ENCODE measurements around the gene PTPN5.

Gene PTPN5

GRCh38 chr11:18736590-18737148, 54.9 kb downstream of the PTPN5 start:
- no peak for DNase-seq

DNA sequence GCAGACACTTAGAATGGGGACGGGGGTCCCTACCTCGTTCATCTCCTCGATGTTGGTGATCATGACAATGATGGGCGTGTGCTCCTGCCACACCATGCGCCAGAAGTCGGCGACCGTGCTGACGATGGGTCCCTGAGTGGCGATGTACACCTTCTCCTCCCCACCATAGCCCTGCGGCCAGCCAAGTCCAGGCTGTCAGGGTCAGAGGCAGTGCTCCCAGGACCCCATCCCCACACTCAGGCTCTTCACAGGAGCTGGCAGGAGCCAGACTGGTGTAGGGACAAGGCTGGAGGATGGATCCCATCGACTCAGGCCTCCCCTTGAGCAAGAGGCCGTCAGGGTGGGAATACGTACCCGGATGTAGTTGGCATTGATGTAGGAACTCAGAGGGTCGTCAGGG, 58.4 kb downstream of the PTPN5 start:
- no peak for DNase-seq

DNA sequence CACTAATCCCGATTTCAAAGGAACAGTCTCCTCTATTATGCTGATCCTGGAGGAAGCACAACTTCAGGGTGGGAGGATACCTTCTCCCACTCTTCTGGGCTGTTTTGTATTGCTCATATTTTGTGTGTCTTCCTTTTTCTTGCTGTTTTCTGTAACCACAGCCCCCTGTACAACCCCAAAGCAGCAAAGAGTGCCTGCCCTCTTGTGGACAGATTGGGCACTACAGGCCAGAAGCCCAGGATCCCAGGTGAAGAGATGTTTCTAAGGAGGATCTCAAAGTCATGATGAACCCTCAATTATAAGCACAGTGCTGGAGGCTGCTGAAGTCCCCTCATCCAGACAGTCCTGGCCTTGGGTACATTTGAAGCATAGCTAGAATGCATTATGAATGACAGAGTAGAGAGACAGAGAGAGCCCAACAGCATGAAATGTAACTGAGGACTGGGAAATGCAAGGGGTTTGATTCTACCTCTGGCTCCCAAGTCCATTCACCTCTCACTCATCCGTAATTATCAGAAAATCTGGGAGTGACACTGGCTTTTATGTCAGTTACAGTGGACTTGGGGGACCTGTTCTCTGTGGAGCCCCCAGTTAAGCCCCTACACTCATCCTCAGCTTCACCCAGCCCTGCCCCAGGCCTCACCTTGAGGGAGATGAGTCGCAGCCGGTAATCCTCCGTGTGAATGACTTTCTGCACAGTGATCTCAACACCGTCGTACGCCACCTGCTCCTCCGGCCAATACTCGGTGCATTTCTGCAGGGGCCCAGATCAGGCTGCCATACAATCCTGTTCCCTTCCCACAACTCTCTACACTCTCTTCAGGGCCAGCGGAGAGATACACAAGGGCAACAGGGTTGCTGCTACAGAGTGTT, 59.4 kb downstream of the PTPN5 start:
- DNase-seq: no peak

- no peak for DNase-seq
Measured at GRCh38 chr11:18731441-18731840, 60.2 kb downstream of the PTPN5 start.

DNA sequence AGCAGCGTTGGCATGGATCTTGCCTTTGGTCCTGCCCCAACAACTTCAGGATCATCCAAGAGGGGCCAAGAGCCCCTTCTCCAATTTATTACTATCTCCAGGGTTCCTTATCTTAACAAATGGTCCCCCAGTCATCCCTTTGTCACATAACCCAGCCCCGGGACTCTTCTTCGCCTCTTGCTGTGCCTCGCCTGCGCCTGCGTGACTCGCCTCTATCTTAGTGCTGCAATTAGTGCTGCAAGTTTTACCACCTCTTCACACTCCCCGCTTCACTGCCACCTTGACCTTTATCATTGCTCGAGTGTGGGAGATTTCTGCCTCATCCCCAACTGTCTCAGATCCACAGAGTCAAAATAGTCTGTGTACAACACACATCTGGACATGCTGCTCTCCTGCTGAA, 61.6 kb downstream of the PTPN5 start:
- DNase-seq: no peak

DNA sequence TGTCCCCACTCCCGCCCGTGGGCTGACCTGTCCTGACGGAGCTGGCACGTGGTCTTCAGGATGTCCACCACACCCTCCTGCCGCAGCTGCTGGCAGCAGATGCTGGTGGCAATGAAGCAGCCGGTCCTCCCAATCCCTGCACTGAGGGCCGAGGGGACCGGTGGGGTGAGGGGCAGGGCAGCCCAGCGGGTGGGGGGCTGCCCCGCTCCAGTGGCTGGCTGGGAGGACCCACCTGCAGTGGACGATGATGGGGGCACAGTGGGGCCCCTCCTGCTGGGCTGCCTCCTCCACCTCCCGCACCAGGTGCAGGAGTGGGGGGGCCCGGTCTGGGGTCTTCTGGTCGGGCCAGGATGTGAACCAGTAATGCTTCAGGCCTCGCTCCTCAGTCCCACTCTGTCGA, 62.2 kb downstream of the PTPN5 start:
- DNase-seq: no peak

GRCh38 chr11:18728658-18729057, 62.9 kb downstream of the PTPN5 start:
- DNase-seq: no peak

DNA sequence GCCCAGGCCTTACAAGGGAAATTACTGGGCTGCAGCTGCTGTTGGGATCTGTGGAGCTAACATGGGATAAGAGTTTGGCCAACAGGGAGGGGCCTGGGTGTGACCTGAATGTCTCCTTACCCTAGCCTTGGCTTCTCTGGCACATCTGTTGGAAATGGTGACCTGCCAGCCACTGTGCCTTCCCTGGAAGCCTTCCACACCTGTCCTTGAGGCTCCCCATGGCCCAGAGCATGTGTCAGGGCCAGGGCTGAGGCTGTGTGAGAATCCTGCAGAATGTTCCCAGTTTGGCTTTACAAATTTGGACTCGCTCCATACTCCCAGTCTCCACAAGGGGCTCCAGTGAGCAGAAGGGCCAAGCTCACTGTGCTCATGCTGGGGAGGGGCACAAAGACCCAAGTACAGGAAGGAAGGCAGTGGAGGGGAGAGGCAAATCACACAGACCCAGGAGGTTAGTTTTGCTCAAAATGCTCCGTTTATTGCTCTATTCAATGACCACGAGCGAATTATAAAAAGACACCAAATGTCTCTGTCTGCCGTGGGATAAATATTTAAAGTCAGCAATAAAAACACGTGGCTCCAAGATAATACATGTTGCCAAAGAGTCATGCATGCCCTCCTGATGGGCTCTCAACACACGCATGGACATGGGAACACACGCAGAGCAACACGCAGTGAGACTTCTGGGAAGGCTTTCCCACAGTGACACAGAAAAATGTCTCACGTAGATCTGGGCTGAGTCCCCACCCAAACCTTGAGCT, 63.9 kb downstream of the PTPN5 start:
- no peak for DNase-seq

GRCh38 chr11:18726040-18726439, 65.6 kb downstream of the PTPN5 start, which contains the start of gene IGSF22:
IGSF22 (minus strand) TSS chr11:18726188; CDS start chr11:18724236, 1,952 bp downstream.
- no peak for DNase-seq

- peak; percentile 33 for DNase-seq
Measured at GRCh38 chr11:18723991-18724390, 67.6 kb downstream of the PTPN5 start.

GRCh38 chr11:18722293-18722637, 69.3 kb downstream of the PTPN5 start:
- DNase-seq: no peak

GRCh38 chr11:18721561-18722292, 69.9 kb downstream of the PTPN5 start:
- peak; percentile 30 for DNase-seq

DNA sequence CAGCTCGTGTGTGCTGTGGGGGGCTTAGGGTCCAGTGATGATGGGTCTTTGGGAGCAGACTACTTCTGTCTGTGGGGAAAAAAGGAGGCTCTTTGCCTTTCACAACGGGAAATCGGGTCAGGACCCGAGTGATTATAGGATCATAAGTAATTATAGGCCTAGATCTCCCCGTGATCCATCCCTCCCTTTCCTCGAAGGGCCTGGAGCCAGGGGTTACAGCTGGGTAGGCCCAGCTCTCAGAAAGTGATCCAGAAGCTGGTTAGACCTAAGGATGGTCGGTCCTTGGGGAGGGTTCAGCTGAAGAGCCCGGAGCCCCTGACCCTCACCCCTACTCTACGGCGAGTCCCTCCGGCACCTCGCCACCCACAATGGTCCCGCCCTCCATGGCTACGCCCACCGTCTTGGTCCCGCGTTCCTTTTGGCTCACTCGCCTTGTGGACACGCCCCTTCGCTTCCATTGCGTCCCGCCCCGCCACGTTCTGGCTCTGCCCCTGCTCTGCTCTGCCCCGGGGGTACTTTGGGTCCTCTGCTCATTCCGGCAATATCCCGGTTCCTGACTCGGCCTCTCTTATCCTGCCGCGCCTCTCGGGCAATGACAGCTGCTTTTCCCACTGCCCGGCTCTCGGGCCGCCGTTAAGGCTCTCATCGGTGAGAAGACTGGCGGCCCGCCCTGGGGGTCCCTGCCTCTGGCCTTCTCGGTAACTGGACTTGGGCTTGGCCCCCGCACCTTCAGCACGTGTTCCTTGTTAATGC, 70.6 kb downstream of the PTPN5 start:
- peak; percentile 61 for DNase-seq

GRCh38 chr11:18720091-18720807, 71.3 kb downstream of the PTPN5 start:
- no peak for DNase-seq

DNA sequence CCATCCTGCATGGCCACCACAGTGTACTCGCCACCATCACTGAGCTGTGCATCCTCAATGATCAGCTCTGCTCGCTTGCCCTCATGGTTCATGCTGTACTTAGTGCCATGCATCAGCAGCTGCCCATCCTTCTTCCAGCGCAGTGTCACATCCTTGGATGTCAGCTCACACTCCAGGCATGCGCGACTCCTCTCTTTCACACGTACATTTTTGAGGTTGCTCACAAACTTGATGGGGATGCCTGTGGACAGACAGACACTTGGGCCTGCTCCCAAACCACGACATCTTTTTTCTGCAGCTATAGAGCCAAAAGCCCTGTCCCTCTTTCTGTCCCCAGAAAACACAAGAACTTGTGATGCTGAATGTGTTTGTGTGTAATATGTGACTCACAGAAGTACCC, 76.1 kb downstream of the PTPN5 start:
- DNase-seq: no peak

GRCh38 chr11:18714443-18714780, 77.2 kb downstream of the PTPN5 start:
- DNase-seq: no peak

DNA sequence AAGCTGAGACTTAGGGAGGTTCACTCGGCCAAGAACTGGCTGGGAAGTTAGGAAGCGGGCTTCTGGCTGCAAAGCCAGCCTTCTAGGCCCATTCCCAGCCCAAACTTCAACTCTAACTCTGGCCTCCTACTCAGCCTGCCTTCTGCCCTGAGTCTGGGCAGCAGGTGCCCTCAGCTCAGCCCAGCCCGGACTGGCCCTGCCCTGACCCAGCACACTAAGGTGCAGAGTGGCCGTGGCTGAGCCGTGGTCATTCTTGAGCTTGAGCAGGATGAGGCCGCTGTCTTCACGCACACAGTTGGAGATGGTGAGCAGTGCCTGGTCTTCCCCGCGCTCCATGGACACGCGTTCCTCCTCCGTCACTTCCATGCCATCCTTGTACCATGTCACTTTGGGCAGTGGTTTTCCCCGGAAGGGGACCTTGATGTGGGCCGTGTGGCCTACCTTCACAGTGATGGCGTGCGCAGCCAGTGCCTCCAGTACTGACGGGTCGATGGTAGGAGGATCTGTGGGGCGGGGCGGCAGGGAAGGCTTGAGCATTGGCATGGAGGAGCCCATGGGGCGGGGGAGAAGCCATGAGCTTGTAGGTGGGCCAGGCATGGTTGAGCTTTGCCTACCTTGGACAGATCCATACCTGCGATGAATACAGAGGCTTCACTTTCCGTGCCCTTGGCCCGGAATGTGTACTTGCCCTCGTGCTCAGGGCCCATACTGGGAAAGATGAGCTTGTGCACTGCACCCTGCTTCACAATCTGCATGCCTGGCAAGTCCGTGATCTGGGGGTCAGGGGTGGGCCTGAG, 77.8 kb downstream of the PTPN5 start:
- DNase-seq: no peak

GRCh38 chr11:18710545-18710944, 81.1 kb downstream of the PTPN5 start:
- DNase-seq: no peak

DNA sequence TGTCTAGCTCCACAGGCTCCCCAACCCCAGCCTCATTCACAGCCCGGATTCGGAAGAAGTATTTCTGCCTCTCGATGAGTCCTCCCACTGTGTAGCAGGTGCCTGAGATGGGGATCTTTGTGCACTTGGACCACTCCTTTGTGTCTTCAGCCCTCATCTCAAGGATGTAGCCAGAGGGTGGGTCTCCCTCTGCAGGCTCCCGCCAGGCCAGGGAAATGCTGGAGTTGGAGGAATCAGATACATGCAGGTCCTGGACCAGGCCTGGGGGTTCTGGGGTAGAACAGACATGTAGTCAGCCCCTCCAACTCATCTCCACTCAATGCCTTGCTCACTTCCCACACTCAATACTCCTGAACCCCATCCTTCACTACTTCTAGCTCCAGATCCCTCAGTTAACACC, 82.2 kb downstream of the PTPN5 start:
- DNase-seq: no peak

GRCh38 chr11:18707811-18708340, 83.7 kb downstream of the PTPN5 start:
- no peak for DNase-seq
